ENCODE results near the gene ALDH1B1. TPM values are rescaled to one million over a fixed set of nuclear protein-coding genes. Genes with fewer than 3 reads are reported as not detected.

The ALDH1B1 gene
- total and polyA plus RNA-seq, 2 of the 13 experiments (the other 11 are each of a cell fraction or from before 2014, with no cell fraction given): 45.1 to 125 TPM

GRCh38 chr9:38380872-38381534 is 11.5 kb upstream of the ALDH1B1 start (continued):
- TF ChIP-seq SNRNP70 (IDR thresholded peaks at IDR 0.05; ENCODE audit: low read depth, low read length) (no peak), FOXK2 (IDR thresholded peaks at IDR 0.05) (peak; percentile 83), MLLT10 (CRISPR knock-in tag; IDR thresholded peaks at IDR 0.05) (no peak), CEBPZ (IDR thresholded peaks at IDR 0.05; ENCODE audit: low read length) (no peak), PAX8 (CRISPR knock-in tag; IDR thresholded peaks at IDR 0.05; ENCODE audit: borderline replicate concordance) (no peak), SMAD3 (CRISPR knock-in tag; IDR thresholded peaks at IDR 0.05) (peak; percentile 72; the same call in 1 of the 2 replicates), HES4 (CRISPR knock-in tag; IDR thresholded peaks at IDR 0.05; ENCODE audit: borderline replicate concordance) (no peak), ZNF468 (CRISPR knock-in tag; IDR thresholded peaks at IDR 0.05) (no peak), MXD1 (CRISPR knock-in tag; IDR thresholded peaks at IDR 0.05) (no peak), KDM5A (IDR thresholded peaks at IDR 0.05; ENCODE audit: borderline replicate concordance, low read length) (no peak; the same call in 1 of the 2 replicates), ZNF121 (CRISPR knock-in tag; IDR thresholded peaks at IDR 0.05) (0 out of 2 replicates have a peak, but pooled peaks have one; percentile 15), SOX5 (CRISPR knock-in tag; IDR thresholded peaks at IDR 0.05; ENCODE audit: borderline replicate concordance) (peak; percentile 89), ZNF770 (CRISPR knock-in tag; IDR thresholded peaks at IDR 0.05) (peak; percentile 55), ZNF225 (CRISPR knock-in tag; IDR thresholded peaks at IDR 0.05) (no peak), ZNF574 (CRISPR knock-in tag; IDR thresholded peaks at IDR 0.05) (peak; percentile 82), SSRP1 (CRISPR knock-in tag; IDR thresholded peaks at IDR 0.05) (peak; percentile 30; the same call in 1 of the 2 replicates), JUN (CRISPR knock-in tag; IDR thresholded peaks at IDR 0.05) (peak; percentile 76; the same call in 1 of the 2 replicates), SIX1 (CRISPR knock-in tag; IDR thresholded peaks at IDR 0.05; ENCODE audit: borderline replicate concordance) (peak; percentile 94), NONO (IDR thresholded peaks at IDR 0.05) (no peak), NONO (CRISPR knock-in tag; conservative IDR thresholded peaks at IDR 0.05) (peak; percentile 80), ZNF333 (CRISPR knock-in tag; IDR thresholded peaks at IDR 0.05; ENCODE audit: borderline replicate concordance) (no peak), KAT8 (CRISPR knock-in tag; IDR thresholded peaks at IDR 0.05) (peak; percentile 68), SPEN (CRISPR knock-in tag; IDR thresholded peaks at IDR 0.05; ENCODE audit: low read depth) (peak; percentile 57; the same call in 1 of the 2 replicates)

Measured in HepG2 (cell line).